Activated CD8-positive, alpha-beta T cell treated with anti-CD3 and anti-CD28 coated beads for 36 hours (primary cell): ENCODE measurements around the gene GPR55. TPM values are rescaled to one million over a fixed set of nuclear protein-coding genes. Genes with fewer than 3 reads are reported as not detected.
"Not testable (repeated sequence)": the region's sequence is repeated elsewhere in the genome, so short reads cannot be mapped to it uniquely, and the experiment has no call there.

Source experiments
- ATAC-seq: fragments of 200-7000 bp; cut with Tn5 transposase; one replicate; pipeline ENCODE4 v1.10.0; 2021; ENCODE audit warnings: mild to moderate bottlenecking, moderate library complexity
- CTCF ChIA-PET: fragments of 350-600 bp; sonication (Branson Sonifier 250); formaldehyde crosslinking; loops from one replicate; lab custom pipeline; 2021; ENCODE audit warnings: antibody characterized with exemption; lab: Charles Lee
- POLR2A ChIA-PET: fragments of 350-600 bp; sonication (Branson Sonifier 250); formaldehyde crosslinking; loops from one replicate; lab custom pipeline; 2021; ENCODE audit warnings: antibody characterized with exemption; lab: Charles Lee
- DNase-seq: peaks from one replicate; pipeline ENCODE4 v3.0.0-alpha.2; 2020
- H3K27ac Mint-ChIP-seq: one replicate; pipeline ENCODE4 v1.8.0; 2021; ENCODE audit warnings: mild to moderate bottlenecking, mixed read lengths
- H3K27me3 Mint-ChIP-seq: one replicate; pipeline ENCODE4 v1.8.0; 2021; ENCODE audit warnings: mixed read lengths
- H3K36me3 Mint-ChIP-seq: one replicate; pipeline ENCODE4 v1.8.0; 2021; ENCODE audit warnings: low read depth, mixed read lengths
- H3K4me1 Mint-ChIP-seq: one replicate; pipeline ENCODE4 v1.8.0; 2021; ENCODE audit warnings: low read depth, mixed read lengths
- H3K4me3 Mint-ChIP-seq: one replicate; pipeline ENCODE4 v1.8.0; 2021; ENCODE audit warnings: mild to moderate bottlenecking, moderate library complexity, mixed read lengths
- H3K9me3 Mint-ChIP-seq: one replicate; pipeline ENCODE4 v1.8.0; 2021; ENCODE audit warnings: mixed read lengths
- CTCF ChIP-seq: fragments of 200-600 bp; IDR thresholded peaks from one replicate; pipeline ENCODE4 v1.8.0; 2022; ENCODE audit warnings: antibody characterized with exemption, mild to moderate bottlenecking
- intact Hi-C: fragments of 100-400 bp; cut with micrococcal nuclease; formaldehyde crosslinking; loops from one replicate; pipeline ENCODE4 v1.10.0; 2022
- total RNA-seq, 2 experiments: library from RNA; stranded (reverse); gene quantifications; one replicate each; pipeline ENCODE4 v1.2.3, GENCODE V29; 2021

Gene GPR55
- total RNA-seq, 2 experiments from 2014 or later = 5.0 to 5.3 TPM

GRCh38 chr2:230937362-230937761, 12.3 kb upstream of the GPR55 start:
- ChIA-PET CTCF (interaction anchor here (1.1 to 1.9 kb wide), 4 partner anchors 8 to 48 kb away, joined by 3 to 6 read pairs (median 3); no protein-coding TSS in a partner anchor), POLR2A (no interaction called here)
- Mint-ChIP-seq H3K36me3 (peaks cover 13% of the 10 kb centered on the region), H3K9me3 (peaks cover 20% of the 10 kb centered on the region), H3K27ac (no peak overlapping the region), H3K4me3 (no peak overlapping the region), H3K4me1 (peaks cover 10% of the 10 kb centered on the region), H3K27me3 (no peaks in the 10 kb centered on the region)
- no peak for ATAC-seq
- no peak for DNase-seq
- intact Hi-C loops = no loop called here
- no peak for TF ChIP-seq CTCF

- intact Hi-C loops, DNase-seq, H3K27me3 Mint-ChIP-seq, H3K27ac Mint-ChIP-seq, H3K4me3 Mint-ChIP-seq: not testable (repeated sequence)
- peak; percentile 17 for ATAC-seq
- Mint-ChIP-seq H3K4me1 (peaks cover 17% of the 10 kb centered on the region), H3K9me3 (peaks cover 20% of the 10 kb centered on the region), H3K36me3 (peaks cover 13% of the 10 kb centered on the region)
- POLR2A ChIA-PET = interaction anchor here (0.5 kb wide), 1 partner anchor 130 kb away, joined by 3 read pairs; no protein-coding TSS in a partner anchor
- CTCF ChIA-PET = interaction anchor here (1.7 to 1.9 kb wide), 2 partner anchors 9 to 10 kb away, joined by 3 to 6 read pairs; no protein-coding TSS in a partner anchor
These were observed 11.2 kb upstream of the GPR55 start for GRCh38 chr2:230936243-230936642.

GRCh38 chr2:230935130-230935430, 10.0 kb upstream of the GPR55 start:
- Mint-ChIP-seq H3K4me1 (peaks cover 21% of the 10 kb centered on the region), H3K27ac (no peak overlapping the region), H3K36me3 (peaks cover 13% of the 10 kb centered on the region), H3K27me3 (peaks cover 2% of the 10 kb centered on the region), H3K9me3 (peaks cover 20% of the 10 kb centered on the region), H3K4me3 (no peak overlapping the region)
- ChIA-PET CTCF (interaction anchor here (1.2 kb wide), 1 partner anchor 11 kb away, joined by 3 read pairs; no protein-coding TSS in a partner anchor), POLR2A (no interaction called here)
- ATAC-seq (no peak), DNase-seq (no peak)
- intact Hi-C loops = no loop called here
- TF ChIP-seq CTCF = no peak

- H3K36me3 Mint-ChIP-seq = peaks cover 13% of the 10 kb centered on the region
- ATAC-seq (no peak), DNase-seq (no peak)
- H3K9me3 Mint-ChIP-seq = peaks cover 20% of the 10 kb centered on the region
- TF ChIP-seq CTCF = no peak
- no peak overlapping the region for H3K27ac Mint-ChIP-seq
- CTCF ChIA-PET = interaction anchor here (1.2 kb wide), 1 partner anchor 10 kb away, joined by 3 read pairs; no protein-coding TSS in a partner anchor
- peaks cover 2% of the 10 kb centered on the region for H3K27me3 Mint-ChIP-seq
- H3K4me1 Mint-ChIP-seq = peaks cover 21% of the 10 kb centered on the region
- intact Hi-C loops = no loop called here
- no peak overlapping the region for H3K4me3 Mint-ChIP-seq
- POLR2A ChIA-PET = interaction anchor here (0.7 kb wide), 1 partner anchor 13 kb away, joined by 3 read pairs; no protein-coding TSS in a partner anchor
These were observed 9.4 kb upstream of the GPR55 start for GRCh38 chr2:230934231-230935129.

GRCh38 chr2:230933521-230934180, 8.6 kb upstream of the GPR55 start:
- peaks cover 21% of the 10 kb centered on the region for H3K4me1 Mint-ChIP-seq
- ChIA-PET POLR2A (no interaction called here), CTCF (interaction anchor here (11.4 kb wide), 1 partner anchor 51 kb away, joined by 181 read pairs; no protein-coding TSS in a partner anchor)
- no peak overlapping the region for H3K27ac Mint-ChIP-seq
- ATAC-seq (no peak), DNase-seq (no peak)
- peaks cover 2% of the 10 kb centered on the region for H3K27me3 Mint-ChIP-seq
- H3K4me3 Mint-ChIP-seq = no peak overlapping the region
- no peak for TF ChIP-seq CTCF
- peaks cover 13% of the 10 kb centered on the region for H3K36me3 Mint-ChIP-seq
- H3K9me3 Mint-ChIP-seq = peaks cover 20% of the 10 kb centered on the region
- intact Hi-C loops = no loop called here
